Thoracic aorta (tissue), 2 donors: ENCODE results near the gene DGCR2. TPM values are rescaled to one million over a fixed set of nuclear protein-coding genes. Genes with fewer than 3 reads are reported as not detected.

Source experiments
- ATAC-seq: fragments of 150-250 bp; one replicate; pipeline ENCODE4 v1.8.0; 2017; ENCODE audit warnings: low read depth; ENCODE audit not compliant: insufficient number of reproducible peaks, low FRiP score
- DNase-seq: peaks from one replicate; pipeline ENCODE4 v3.0.0-alpha.2; 2020; ENCODE audit warnings: low spot score
- H3K27ac ChIP-seq, 2 donors: fragments of 200-600 bp; sonication (generic); 1 replicate in 1 of 2; 2 replicates in 1 of 2; pipeline ENCODE4 v1.5.1; 2016; ENCODE audit warnings: mild to moderate bottlenecking in 2 of 2, moderate library complexity in 2 of 2
- H3K27me3 ChIP-seq: fragments of 200-600 bp; sonication (generic); replicated peaks from 2 replicates; pipeline ENCODE4 v1.6.0; 2016; ENCODE audit warnings: mild to moderate bottlenecking; ENCODE audit not compliant: insufficient read depth
- H3K36me3 ChIP-seq: fragments of 200-600 bp; sonication (generic); one replicate; pipeline ENCODE4 v1.5.1; 2016
- H3K4me1 ChIP-seq, 2 donors: fragments of 200-600 bp; sonication (generic); 1 replicate in 1 of 2; 2 replicates in 1 of 2; pipeline versions ENCODE4 v1.5.1 to v1.6.0; 2016; ENCODE audit warnings: low read depth in 2 of 2, mild to moderate bottlenecking in 1 of 2; ENCODE audit not compliant: control insufficient read depth in 1 of 2
- H3K4me3 ChIP-seq: fragments of 200-600 bp; sonication (generic); 2 replicates; pipeline ENCODE4 v1.5.1; 2016; ENCODE audit warnings: mild to moderate bottlenecking
- H3K9me3 ChIP-seq: fragments of 200-600 bp; sonication (generic); 2 replicates; pipeline ENCODE4 v1.5.1; 2016
- total RNA-seq, 2 donors: library from RNA; depleted of rRNA; stranded (reverse); fragments of >200 nt; gene quantifications; one replicate each; pipeline versions ENCODE4 v1.1.0 to v1.2.3, GENCODE V29; 2016
- TF ChIP-seq, protein P1 (sequence below): fragments of 200-600 bp; sonication (generic); IDR thresholded peaks from one replicate; pipeline ENCODE4 v1.5.1; 2019; ENCODE audit warnings: antibody characterized with exemption

Gene DGCR2
- total RNA-seq, 2 donors from 2014 or later = 42.1 to 105 TPM

DNA sequence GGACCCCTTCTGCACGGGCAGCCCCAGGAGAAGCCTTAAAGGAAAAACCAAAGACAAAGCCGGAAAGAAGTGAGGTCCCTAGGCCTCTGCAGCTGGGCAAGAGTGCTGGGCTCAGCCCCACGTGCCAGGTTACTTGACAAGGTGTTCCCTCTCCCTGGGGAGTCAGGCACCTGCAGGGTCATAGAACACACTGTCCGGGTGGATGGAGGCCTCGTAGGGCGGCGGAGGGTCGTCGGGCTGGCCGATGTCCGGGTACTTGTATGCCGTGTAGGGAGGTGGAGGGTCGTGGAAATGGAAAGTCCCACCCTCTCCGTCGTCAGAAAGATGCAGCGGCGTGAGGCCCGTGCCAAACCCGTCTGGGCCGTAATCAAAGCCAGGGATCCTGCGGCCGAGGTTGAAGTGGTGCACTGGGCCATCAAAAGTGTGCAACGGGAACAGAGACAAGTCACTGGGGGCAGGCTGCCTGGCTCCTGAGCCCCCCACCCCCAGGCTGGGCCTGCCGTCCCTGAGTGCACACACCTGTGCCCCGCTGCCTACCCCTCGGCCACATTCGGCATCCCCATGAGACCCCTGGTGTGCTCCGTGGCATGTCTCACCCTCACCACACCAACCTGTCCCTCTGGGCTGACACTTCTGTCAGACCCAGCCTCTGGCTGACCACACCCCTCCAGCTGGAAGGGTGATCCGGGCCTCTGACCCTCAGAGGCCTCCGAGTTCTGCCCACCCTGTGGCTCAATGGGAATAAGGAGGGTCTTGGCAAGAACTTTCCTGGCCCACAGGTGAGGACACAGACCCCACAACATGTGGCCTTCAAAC is 81.1 kb downstream of the DGCR2 start:
- Histone ChIP-seq H3K27ac (no peak overlapping the region), H3K9me3 (no peaks in the 10 kb centered on the region), H3K36me3 (peaks cover 63% of the 10 kb centered on the region), H3K4me1 (no peaks in the 10 kb centered on the region), H3K27me3 (no peaks in the 10 kb centered on the region), H3K4me3 (no peak overlapping the region)
- DNase-seq = no peak
- TF ChIP-seq, protein P1, sequence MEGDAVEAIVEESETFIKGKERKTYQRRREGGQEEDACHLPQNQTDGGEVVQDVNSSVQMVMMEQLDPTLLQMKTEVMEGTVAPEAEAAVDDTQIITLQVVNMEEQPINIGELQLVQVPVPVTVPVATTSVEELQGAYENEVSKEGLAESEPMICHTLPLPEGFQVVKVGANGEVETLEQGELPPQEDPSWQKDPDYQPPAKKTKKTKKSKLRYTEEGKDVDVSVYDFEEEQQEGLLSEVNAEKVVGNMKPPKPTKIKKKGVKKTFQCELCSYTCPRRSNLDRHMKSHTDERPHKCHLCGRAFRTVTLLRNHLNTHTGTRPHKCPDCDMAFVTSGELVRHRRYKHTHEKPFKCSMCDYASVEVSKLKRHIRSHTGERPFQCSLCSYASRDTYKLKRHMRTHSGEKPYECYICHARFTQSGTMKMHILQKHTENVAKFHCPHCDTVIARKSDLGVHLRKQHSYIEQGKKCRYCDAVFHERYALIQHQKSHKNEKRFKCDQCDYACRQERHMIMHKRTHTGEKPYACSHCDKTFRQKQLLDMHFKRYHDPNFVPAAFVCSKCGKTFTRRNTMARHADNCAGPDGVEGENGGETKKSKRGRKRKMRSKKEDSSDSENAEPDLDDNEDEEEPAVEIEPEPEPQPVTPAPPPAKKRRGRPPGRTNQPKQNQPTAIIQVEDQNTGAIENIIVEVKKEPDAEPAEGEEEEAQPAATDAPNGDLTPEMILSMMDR = no peak
- no peak for ATAC-seq

DNA sequence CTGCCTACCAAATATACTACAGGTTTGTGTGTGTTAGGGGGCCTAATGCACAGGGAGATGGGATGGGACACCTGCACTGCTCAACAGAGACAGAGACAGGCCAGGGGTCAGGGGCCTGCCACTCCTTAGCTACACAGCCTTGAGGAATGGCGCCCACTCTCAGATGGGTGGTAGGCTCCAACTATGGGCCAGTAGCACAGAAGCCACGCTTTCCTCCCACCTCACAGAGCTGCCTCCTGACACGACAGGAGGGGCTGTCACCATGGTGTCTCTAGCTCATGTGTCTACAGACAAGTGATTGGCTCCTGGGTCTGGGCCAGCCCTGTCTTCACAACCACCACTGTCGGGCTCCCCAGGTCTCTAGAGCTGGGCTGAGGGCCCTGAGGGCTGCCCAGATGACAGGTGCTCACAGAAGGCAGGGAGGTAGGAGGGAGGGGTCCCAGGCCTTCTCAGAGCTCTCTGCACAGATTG is 81.8 kb downstream of the DGCR2 start:
- Histone ChIP-seq H3K36me3 (peaks cover 57% of the 10 kb centered on the region), H3K4me3 (no peak overlapping the region), H3K4me1 (no peaks in the 10 kb centered on the region), H3K27me3 (no peaks in the 10 kb centered on the region), H3K27ac (no peak overlapping the region), H3K9me3 (no peaks in the 10 kb centered on the region)
- ATAC-seq = no peak
- DNase-seq = no peak
- TF ChIP-seq, protein P1 = no peak

DNA sequence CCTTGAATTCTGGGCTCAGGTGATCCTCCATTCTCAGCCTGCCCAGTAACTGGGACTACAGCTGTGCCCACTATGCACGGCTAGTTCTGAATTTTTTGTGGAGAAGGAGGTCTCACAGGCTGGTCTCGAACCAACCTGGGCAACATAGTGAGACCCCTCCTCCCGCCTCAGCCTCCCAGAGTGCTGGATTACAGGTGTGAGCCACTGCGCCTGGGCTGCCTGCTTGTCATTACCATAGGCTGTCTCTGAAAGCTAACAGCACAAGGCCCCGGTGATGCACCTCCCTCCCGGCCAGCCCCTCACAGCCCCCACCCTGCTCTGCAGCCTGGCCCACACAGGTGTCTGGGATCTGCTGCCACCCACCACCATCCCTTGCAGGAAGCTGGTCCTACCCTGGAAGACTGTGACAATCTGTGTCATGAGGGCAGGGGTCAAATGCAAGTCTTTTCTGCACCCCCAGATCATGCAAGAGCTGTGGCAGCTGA is 82.4 kb downstream of the DGCR2 start:
- no peak for ATAC-seq
- Histone ChIP-seq H3K27me3 (no peaks in the 10 kb centered on the region), H3K27ac (no peak overlapping the region), H3K9me3 (no peaks in the 10 kb centered on the region), H3K36me3 (peaks cover 55% of the 10 kb centered on the region), H3K4me3 (no peak overlapping the region), H3K4me1 (no peaks in the 10 kb centered on the region)
- no peak for DNase-seq
- TF ChIP-seq, protein P1 = no peak

DNA sequence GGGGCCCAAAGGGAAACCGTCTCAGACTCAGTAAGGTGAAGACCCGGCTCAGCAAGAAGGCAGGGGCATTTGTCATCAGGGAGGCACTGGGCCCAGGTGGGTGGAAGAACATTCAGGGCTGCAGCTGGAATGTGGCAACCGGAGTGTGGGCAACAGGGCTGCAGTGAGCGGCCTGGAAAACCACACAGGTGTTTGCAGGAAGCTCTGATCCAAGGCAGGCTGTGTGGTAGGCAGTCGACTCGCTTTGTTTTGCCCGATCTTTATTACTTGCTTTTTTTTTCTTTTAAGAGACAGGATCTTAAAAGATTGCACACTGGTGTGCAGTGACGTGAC is 82.8 kb downstream of the DGCR2 start:
- no peaks in the 10 kb centered on the region for H3K27me3 ChIP-seq
- TF ChIP-seq, protein P1 = no peak
- no peak for ATAC-seq
- no peak overlapping the region for H3K27ac ChIP-seq
- DNase-seq = no peak
- H3K36me3 ChIP-seq = peaks cover 53% of the 10 kb centered on the region
- H3K4me1 ChIP-seq = no peaks in the 10 kb centered on the region
- no peak overlapping the region for H3K4me3 ChIP-seq
- no peaks in the 10 kb centered on the region for H3K9me3 ChIP-seq

DNA sequence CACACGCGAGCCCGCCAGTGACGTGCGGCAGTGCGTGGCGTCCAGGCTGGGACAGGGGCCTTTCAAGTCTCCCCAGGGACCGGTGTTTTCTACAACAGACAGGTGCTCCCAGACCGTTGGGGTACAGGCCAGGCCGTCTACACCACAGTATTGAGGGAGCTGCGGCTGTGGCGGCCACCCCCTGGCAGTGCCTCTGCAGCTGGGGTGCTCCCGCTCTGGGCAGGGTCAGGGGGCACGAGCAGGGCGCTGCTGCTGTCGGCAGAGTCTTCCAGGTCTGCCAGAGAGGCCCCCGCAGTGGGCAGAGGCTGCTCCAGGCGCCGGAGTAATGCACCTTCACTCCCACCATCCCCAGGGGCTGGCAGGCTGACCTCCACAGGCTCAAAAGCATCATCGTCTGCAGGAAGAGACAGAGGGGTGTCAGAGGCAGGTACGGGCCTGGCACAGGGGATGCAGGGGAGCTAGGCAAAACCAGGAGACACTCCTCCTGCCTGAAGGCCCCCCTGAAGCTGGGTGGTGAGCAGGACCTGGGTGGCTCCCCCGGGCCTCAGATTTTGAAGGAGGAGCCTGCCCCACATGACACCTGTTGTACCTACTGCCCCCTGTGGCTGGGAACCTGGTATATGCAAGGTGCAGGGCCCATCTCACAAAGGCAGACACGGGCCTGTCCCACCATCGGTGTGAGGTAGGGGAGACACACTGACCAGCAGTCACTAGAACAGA is 83.3 kb downstream of the DGCR2 start:
- ATAC-seq (no peak), DNase-seq (no peak)
- TF ChIP-seq, protein P1 = no peak
- Histone ChIP-seq H3K36me3 (peaks cover 48% of the 10 kb centered on the region), H3K27me3 (no peaks in the 10 kb centered on the region), H3K9me3 (no peaks in the 10 kb centered on the region), H3K4me1 (no peaks in the 10 kb centered on the region), H3K4me3 (no peak overlapping the region), H3K27ac (no peak overlapping the region)
